HEK293 (cell line): ENCODE measurements around the gene ZNF660.

ENCODE experiments used
- CTCF ChIA-PET: fragments of 350-600 bp; formaldehyde crosslinking; extraction: SDS; loops from one replicate; lab custom pipeline; 2021; ENCODE audit warnings: antibody characterized with exemption; lab: Yijun Ruan, JAX
- POLR2A ChIA-PET: fragments of 300-600 bp; formaldehyde crosslinking; extraction: SDS; loops from one replicate; lab custom pipeline; 2020; ENCODE audit warnings: antibody characterized with exemption, inconsistent platforms; lab: Yijun Ruan, JAX
- H3K27ac ChIP-seq: fragments of 200-500 bp; sonication (Bioruptor generic); 2 replicates; pipeline ENCODE4 v1.5.1; 2014; ENCODE audit warnings: low read depth, low read length, control low read depth, inconsistent platforms; ENCODE audit errors: extremely low read depth
- H3K36me3 ChIP-seq, 2 experiments: fragments of 200-500 bp in 1 of 2; sonication (Bioruptor generic) in 1 of 2; 1 replicate in 1 of 2; 2 replicates in 1 of 2; pipeline ENCODE4 v1.5.1; 2014 to 2017; ENCODE audit warnings: inconsistent platforms in 2 of 2, low read length in 2 of 2; ENCODE audit not compliant: control insufficient read depth in 2 of 2, insufficient read depth in 1 of 2
- H3K4me1 ChIP-seq: fragments of 200-500 bp; sonication (Bioruptor generic); 2 replicates; pipeline ENCODE4 v1.5.1; 2014; ENCODE audit warnings: mild to moderate bottlenecking, low read length, inconsistent platforms; ENCODE audit not compliant: control insufficient read depth, insufficient read depth
- H3K4me3 ChIP-seq: 2 replicates; pipeline ENCODE4 v1.5.1; 2011; ENCODE audit warnings: low read depth, mild to moderate bottlenecking, control low read depth, low read length, moderate library complexity
- H3K9me3 ChIP-seq: fragments of 200-500 bp; sonication (Bioruptor generic); 2 replicates; pipeline ENCODE4 v1.5.1; 2014; ENCODE audit warnings: low read depth, low read length, inconsistent platforms; ENCODE audit not compliant: control insufficient read depth, insufficient read depth
- GLIS2 ChIP-seq: fragments of 450-650 bp; formaldehyde crosslinking; IDR thresholded peaks from 2 replicates; pipeline ENCODE4 v1.5.1; 2016; ENCODE audit warnings: missing biosample characterization, missing genetic modification characterization
- KLF7 ChIP-seq: fragments of 450-650 bp; formaldehyde crosslinking; IDR thresholded peaks from 2 replicates; pipeline ENCODE4 v1.5.1; 2016; ENCODE audit warnings: missing biosample characterization, missing genetic modification characterization, borderline replicate concordance
- REST ChIP-seq: fragments of 450-650 bp; formaldehyde crosslinking; IDR thresholded peaks from 2 replicates; pipeline ENCODE4 v1.5.1; 2016; ENCODE audit warnings: missing biosample characterization, missing genetic modification characterization
- TRIM28 ChIP-seq: IDR thresholded peaks from 2 replicates; pipeline ENCODE4 v1.6.1; 2011; ENCODE audit warnings: low read length, control low read depth, borderline replicate concordance
- ZEB2 ChIP-seq: fragments of 450-650 bp; formaldehyde crosslinking; IDR thresholded peaks from 2 replicates; pipeline ENCODE4 v1.5.1; 2016; ENCODE audit warnings: missing biosample characterization, missing genetic modification characterization
- ZNF10 ChIP-seq: fragments of 450-650 bp; formaldehyde crosslinking; IDR thresholded peaks from 2 replicates; pipeline ENCODE4 v1.5.1; 2017; ENCODE audit warnings: missing biosample characterization, missing genetic modification characterization
- ZNF114 ChIP-seq: fragments of 450-650 bp; formaldehyde crosslinking; IDR thresholded peaks from 2 replicates; pipeline ENCODE4 v1.5.0; 2017; ENCODE audit warnings: missing biosample characterization, missing genetic modification characterization
- ZNF169 ChIP-seq: fragments of 450-650 bp; formaldehyde crosslinking; IDR thresholded peaks from 2 replicates; pipeline ENCODE4 v1.5.1; 2016; ENCODE audit warnings: missing biosample characterization, missing genetic modification characterization
- ZNF202 ChIP-seq: fragments of 450-650 bp; formaldehyde crosslinking; IDR thresholded peaks from 2 replicates; pipeline ENCODE4 v1.5.1; 2016; ENCODE audit warnings: missing biosample characterization, missing genetic modification characterization, borderline replicate concordance
- ZNF211 ChIP-seq: fragments of 450-650 bp; formaldehyde crosslinking; IDR thresholded peaks from 2 replicates; pipeline ENCODE4 v1.5.1; 2016; ENCODE audit warnings: low read depth, missing biosample characterization, missing genetic modification characterization
- ZNF214 ChIP-seq: fragments of 450-650 bp; formaldehyde crosslinking; IDR thresholded peaks from 2 replicates; pipeline ENCODE4 v1.5.1; 2017; ENCODE audit warnings: missing biosample characterization, mild to moderate bottlenecking, missing genetic modification characterization, borderline replicate concordance
- ZNF221 ChIP-seq: fragments of 450-650 bp; formaldehyde crosslinking; IDR thresholded peaks from 2 replicates; pipeline ENCODE4 v1.5.1; 2017; ENCODE audit warnings: missing biosample characterization, missing genetic modification characterization, borderline replicate concordance
- ZNF266 ChIP-seq: fragments of 450-650 bp; formaldehyde crosslinking; IDR thresholded peaks from 2 replicates; pipeline ENCODE4 v1.5.1; 2016; ENCODE audit warnings: missing biosample characterization, missing genetic modification characterization, low read depth
- ZNF48 ChIP-seq: fragments of 450-650 bp; formaldehyde crosslinking; IDR thresholded peaks from 2 replicates; pipeline ENCODE4 v1.5.1; 2016; ENCODE audit warnings: missing biosample characterization, missing genetic modification characterization
- ZNF514 ChIP-seq: fragments of 450-650 bp; formaldehyde crosslinking; IDR thresholded peaks from 2 replicates; pipeline ENCODE4 v1.5.1; 2016; ENCODE audit warnings: missing biosample characterization, missing genetic modification characterization
- ZNF521 ChIP-seq: fragments of 450-650 bp; formaldehyde crosslinking; IDR thresholded peaks from 2 replicates; pipeline ENCODE4 v1.5.1; 2017; ENCODE audit warnings: missing biosample characterization, mild to moderate bottlenecking, missing genetic modification characterization
- ZNF549 ChIP-seq: fragments of 450-650 bp; IDR thresholded peaks from 2 replicates; pipeline ENCODE4 v1.5.1; 2018; ENCODE audit warnings: missing biosample characterization, missing genetic modification characterization, mild to moderate bottlenecking, inconsistent platforms, moderate library complexity
- ZNF585B ChIP-seq: fragments of 450-650 bp; formaldehyde crosslinking; IDR thresholded peaks from 2 replicates; pipeline ENCODE4 v1.5.1; 2016; ENCODE audit warnings: missing biosample characterization, missing genetic modification characterization
- ZNF830 ChIP-seq: fragments of 450-650 bp; IDR thresholded peaks from 2 replicates; pipeline ENCODE4 v1.5.0; 2018; ENCODE audit warnings: missing biosample characterization, missing genetic modification characterization, low read depth, mild to moderate bottlenecking, moderate library complexity

Gene ZNF660

GRCh38 chr3:44557074-44557473 lies 27.7 kb upstream of the ZNF660 start:
- POLR2A ChIA-PET: no interaction called here
- Histone ChIP-seq H3K36me3 (no peaks in the 10 kb centered on the region; a peak in 1 of 3 replicates), H3K9me3 (no peaks in the 10 kb centered on the region), H3K27ac (no peak overlapping the region), H3K4me1 (no peaks in the 10 kb centered on the region), H3K4me3 (no peak overlapping the region)
- TF ChIP-seq REST (no peak), ZNF521 (tag by site-specific recombination) (no peak), ZNF114 (tag by site-specific recombination) (no peak), KLF7 (tag by site-specific recombination) (no peak), ZNF202 (tag by site-specific recombination) (no peak), ZNF221 (tag by site-specific recombination) (no peak), ZNF211 (tag by site-specific recombination) (no peak)
- CTCF ChIA-PET: no interaction called here

GRCh38 chr3:44561076-44561475 lies 23.7 kb upstream of the ZNF660 start:
- Histone ChIP-seq H3K27ac (no peak overlapping the region), H3K9me3 (no peaks in the 10 kb centered on the region), H3K4me3 (no peak overlapping the region), H3K4me1 (no peaks in the 10 kb centered on the region), H3K36me3 (no peaks in the 10 kb centered on the region; a peak in 1 of 3 replicates)
- ChIA-PET POLR2A (no interaction called here), CTCF (no interaction called here)
- no peak for TF ChIP-seq GLIS2
- no peak for TF ChIP-seq ZNF549
- no peak for TF ChIP-seq ZNF48 (tag by site-specific recombination)
- TF ChIP-seq ZNF830: no peak
- no peak for TF ChIP-seq ZNF266
- TF ChIP-seq ZEB2 (tag by site-specific recombination): no peak
- TF ChIP-seq ZNF169 (tag by site-specific recombination): no peak
- no peak for TF ChIP-seq ZNF514 (tag by site-specific recombination)
- no peak for TF ChIP-seq ZNF10 (tag by site-specific recombination)

DNA sequence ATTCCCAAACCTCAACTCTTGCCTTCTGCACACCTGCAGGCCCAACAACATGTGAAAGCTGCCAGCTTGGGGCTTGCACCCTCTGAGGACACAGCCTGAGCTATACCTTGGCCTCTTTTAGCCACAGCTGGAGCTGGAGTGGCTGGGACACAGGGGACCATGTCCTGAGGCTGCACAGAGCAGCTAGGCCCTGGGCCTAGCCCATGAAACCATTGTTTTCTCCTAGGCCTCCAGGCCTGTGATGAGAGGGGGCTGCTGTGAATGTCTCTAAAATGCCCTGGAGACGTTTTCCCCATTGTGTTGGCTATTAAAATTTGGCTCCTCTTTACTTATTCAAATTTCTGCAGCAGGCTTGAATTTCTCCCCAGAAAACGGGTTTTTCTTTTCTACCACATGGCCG lies 22.6 kb upstream of the ZNF660 start:
- POLR2A ChIA-PET: no interaction called here
- H3K4me1 ChIP-seq: no peaks in the 10 kb centered on the region
- H3K4me3 ChIP-seq: no peak overlapping the region
- no peak overlapping the region for H3K27ac ChIP-seq
- CTCF ChIA-PET: no interaction called here
- H3K9me3 ChIP-seq: no peaks in the 10 kb centered on the region
- H3K36me3 ChIP-seq: no peaks in the 10 kb centered on the region; a peak in 1 of 3 replicates
- TF ChIP-seq ZNF585B (tag by site-specific recombination) (peak; percentile 86), ZNF214 (tag by site-specific recombination) (no peak), TRIM28 (peak; percentile 40; the same call in 1 of the 2 replicates)
